ENCODE measurements around the gene DYSF.

Gene DYSF

GRCh38 chr2:71672826-71673795 is 219.8 kb downstream of the DYSF start:
- DNase-seq (ENCODE audit: low read depth) = no peak

GRCh38 chr2:71674158-71674851 is 220.9 kb downstream of the DYSF start:
- DNase-seq (ENCODE audit: low read depth) = no peak

GRCh38 chr2:71675296-71675695 is 221.9 kb downstream of the DYSF start:
- DNase-seq (ENCODE audit: low read depth) = no peak

GRCh38 chr2:71678874-71679273 is 225.5 kb downstream of the DYSF start:
- no peak for DNase-seq (ENCODE audit: low read depth)

- DNase-seq (ENCODE audit: low read depth) = no peak
Measured at GRCh38 chr2:71679491-71679890, 226.1 kb downstream of the DYSF start.

GRCh38 chr2:71680925-71681324 is 227.6 kb downstream of the DYSF start:
- no peak for DNase-seq (ENCODE audit: low read depth)

- DNase-seq (ENCODE audit: low read depth) = no peak
Measured at GRCh38 chr2:71681626-71682025, 228.3 kb downstream of the DYSF start.

GRCh38 chr2:71682341-71682740 is 229.0 kb downstream of the DYSF start:
- DNase-seq (ENCODE audit: low read depth) = no peak

- DNase-seq (ENCODE audit: low read depth) = no peak
Measured at GRCh38 chr2:71683070-71683469, 229.7 kb downstream of the DYSF start.

- DNase-seq (ENCODE audit: low read depth) = no peak
Measured at GRCh38 chr2:71683666-71684065, 230.3 kb downstream of the DYSF start.

- no peak for DNase-seq (ENCODE audit: low read depth)
Measured at GRCh38 chr2:71684226-71685072, 231.1 kb downstream of the DYSF start.

GRCh38 chr2:71685073-71685848 is 231.9 kb downstream of the DYSF start:
- DNase-seq (ENCODE audit: low read depth) = no peak

- no peak for DNase-seq (ENCODE audit: low read depth)
Measured at GRCh38 chr2:71685941-71686611, 232.7 kb downstream of the DYSF start.

- no peak for DNase-seq (ENCODE audit: low read depth)
Measured at GRCh38 chr2:71686781-71687180, 233.4 kb downstream of the DYSF start.

GRCh38 chr2:71687412-71687811 is 234.1 kb downstream of the DYSF start:
- no peak for DNase-seq (ENCODE audit: low read depth)

- no peak for DNase-seq (ENCODE audit: low read depth)
Measured at GRCh38 chr2:71688530-71688929, 235.2 kb downstream of the DYSF start.

GRCh38 chr2:71689393-71689792 is 236.0 kb downstream of the DYSF start:
- DNase-seq (ENCODE audit: low read depth) = no peak

- no peak for DNase-seq (ENCODE audit: low read depth)
Measured at GRCh38 chr2:71689968-71690834, 236.8 kb downstream of the DYSF start.

GRCh38 chr2:71690876-71691475 is 237.6 kb downstream of the DYSF start:
- DNase-seq (ENCODE audit: low read depth) = no peak

Measured in activated T-cell treated with anti-CD3 and anti-CD28 coated beads for 24 hours (primary cell).